HFFc6 (cell line): ENCODE data around the gene SLC25A34. TPM values are rescaled to one million over a fixed set of nuclear protein-coding genes. Genes with fewer than 3 reads are reported as not detected.

Experiments used
- DNase-seq: peaks from one replicate; pipeline ENCODE4 v3.0.0-alpha.2; 2018
- H3K27ac Mint-ChIP-seq: 2 replicates; pipeline ENCODE4 v1.8.0; 2020; ENCODE audit warnings: mild to moderate bottlenecking, mixed read lengths
- H3K27me3 Mint-ChIP-seq: 2 replicates; pipeline ENCODE4 v1.8.0; 2021; ENCODE audit warnings: mild to moderate bottlenecking, moderate library complexity, mixed read lengths; ENCODE audit not compliant: insufficient read depth
- H3K36me3 Mint-ChIP-seq: 2 replicates; pipeline ENCODE4 v1.8.0; 2021; ENCODE audit warnings: low read depth, mixed read lengths
- H3K4me1 Mint-ChIP-seq: 2 replicates; pipeline ENCODE4 v1.8.0; 2020; ENCODE audit warnings: low read depth, mixed read lengths
- H3K4me3 Mint-ChIP-seq: 2 replicates; pipeline ENCODE4 v1.8.0; 2020; ENCODE audit warnings: mild to moderate bottlenecking, moderate library complexity, mixed read lengths
- H3K9me3 Mint-ChIP-seq: 2 replicates; pipeline ENCODE4 v1.8.0; 2020; ENCODE audit warnings: mild to moderate bottlenecking, mixed read lengths
- CTCF ChIP-seq: fragments of 200-600 bp; sonication (generic); IDR thresholded peaks from 2 replicates; pipeline ENCODE4 v1.5.0; 2021; ENCODE audit warnings: antibody characterized with exemption, mild to moderate bottlenecking
- total RNA-seq, 6 experiments: library from RNA; stranded (reverse); fragmentation: NEBNext Ultra II Directional; extraction: Animal tissue kit (Norgen Biotek cat#: 25700); gene quantifications; 2 replicates in 1 of 6; 3 replicates in 5 of 6; pipeline ENCODE4 v1.2.3, GENCODE V29; 2021

Gene SLC25A34
- total RNA-seq, 6 experiments from 2014 or later: 0.26 to 0.68 (median 0.43) TPM

GRCh38 chr1:15761366-15762128 lies 25.5 kb downstream of the SLC25A34 start:
- H3K4me1 Mint-ChIP-seq: peaks cover 53% of the 10 kb centered on the region
- DNase-seq: no peak
- H3K36me3 Mint-ChIP-seq: peaks cover 16% of the 10 kb centered on the region; the same call in 1 of the 2 replicates
- peak overlapping the region; percentile 96 for H3K27ac Mint-ChIP-seq
- no peak for TF ChIP-seq CTCF
- peaks cover 1% of the 10 kb centered on the region; the same call in 1 of the 2 replicates for H3K27me3 Mint-ChIP-seq
- peak overlapping the region; percentile 91 for H3K4me3 Mint-ChIP-seq
- no peaks in the 10 kb centered on the region for H3K9me3 Mint-ChIP-seq

- TF ChIP-seq CTCF: no peak
- H3K9me3 Mint-ChIP-seq: no peaks in the 10 kb centered on the region
- peaks cover 1% of the 10 kb centered on the region; the same call in 1 of the 2 replicates for H3K27me3 Mint-ChIP-seq
- H3K36me3 Mint-ChIP-seq: peaks cover 16% of the 10 kb centered on the region; the same call in 1 of the 2 replicates
- H3K4me3 Mint-ChIP-seq: no peak overlapping the region
- H3K27ac Mint-ChIP-seq: peak overlapping the region; percentile 14; the same call in 1 of the 2 replicates
- H3K4me1 Mint-ChIP-seq: peaks cover 48% of the 10 kb centered on the region
- DNase-seq: no peak
Observed at GRCh38 chr1:15762546-15762945, 26.5 kb downstream of the SLC25A34 start.

- peaks cover 20% of the 10 kb centered on the region for H3K36me3 Mint-ChIP-seq
Observed at GRCh38 chr1:15764269-15764764, 28.3 kb downstream of the SLC25A34 start.

GRCh38 chr1:15764890-15765289 lies 28.8 kb downstream of the SLC25A34 start:
- Mint-ChIP-seq H3K4me3 (no peak overlapping the region), H3K27ac (peak overlapping the region; percentile 90; the same call in 1 of the 2 replicates), H3K4me1 (peaks cover 41% of the 10 kb centered on the region)

More at GRCh38 chr1:15764269-15764764, 28.3 kb downstream of the SLC25A34 start:
- no peaks in the 10 kb centered on the region for H3K9me3 Mint-ChIP-seq
- no peak for TF ChIP-seq CTCF
- DNase-seq: no peak
- peaks cover 47% of the 10 kb centered on the region for H3K4me1 Mint-ChIP-seq
- H3K27me3 Mint-ChIP-seq: peaks cover 1% of the 10 kb centered on the region; the same call in 1 of the 2 replicates
- H3K4me3 Mint-ChIP-seq: no peak overlapping the region
- peak overlapping the region; percentile 36 for H3K27ac Mint-ChIP-seq

More at GRCh38 chr1:15764890-15765289, 28.8 kb downstream of the SLC25A34 start:
- Mint-ChIP-seq H3K36me3 (peaks cover 20% of the 10 kb centered on the region), H3K27me3 (peaks cover 1% of the 10 kb centered on the region; the same call in 1 of the 2 replicates), H3K9me3 (no peaks in the 10 kb centered on the region)
- TF ChIP-seq CTCF: no peak
- no peak for DNase-seq
